ENCODE data around the gene INKA2.

The INKA2 gene
- 1.4 to 5.2 reads per million in 2 experiments for total RNA-seq

GRCh38 chr1:111739194-111739924 is at the start of gene INKA2:
Gene INKA2, minus strand, starts transcription at chr1:111739395. Its CDS starts 153 bp downstream, at chr1:111739242.
- DNase-seq (ENCODE audit: low read depth): peak; percentile 25

DNA sequence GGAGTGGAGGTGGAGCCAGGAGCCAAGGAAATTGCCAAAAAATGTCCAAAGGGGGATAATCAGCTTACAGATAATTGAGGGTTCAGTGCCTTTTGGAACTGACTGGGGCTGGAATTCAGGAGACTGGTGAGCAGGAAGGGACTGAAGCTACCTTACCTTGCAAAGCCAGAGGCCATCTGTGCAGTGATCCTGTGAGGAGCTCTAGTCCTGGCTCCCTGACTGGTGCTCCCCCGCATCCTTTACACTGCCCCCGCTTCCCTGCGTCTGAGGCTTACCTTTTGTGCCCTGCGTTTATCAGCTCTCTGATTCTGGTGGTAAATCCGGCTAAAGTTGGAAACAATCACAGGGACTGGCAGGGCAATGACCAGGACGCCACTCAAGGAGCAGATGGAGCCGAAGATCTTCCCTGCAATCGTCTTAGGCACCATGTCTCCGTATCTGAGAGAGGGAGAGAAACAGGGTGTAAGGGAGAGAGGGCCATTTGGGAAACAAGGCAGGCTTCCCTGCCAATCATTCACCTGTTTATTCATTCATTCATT is 47.5 kb upstream of the INKA2 start:
- DNase-seq (ENCODE audit: low read depth): no peak

GRCh38 chr1:111784273-111784901 is 45.2 kb upstream of the INKA2 start:
- no peak for DNase-seq (ENCODE audit: low read depth)

- no peak for DNase-seq (ENCODE audit: low read depth)
These were observed 40.4 kb upstream of the INKA2 start for GRCh38 chr1:111779546-111779945.

- DNase-seq (ENCODE audit: low read depth): no peak
These were observed 39.4 kb upstream of the INKA2 start for GRCh38 chr1:111778541-111779051.

- no peak for DNase-seq (ENCODE audit: low read depth)
These were observed 38.9 kb upstream of the INKA2 start for GRCh38 chr1:111778066-111778465.

- no peak for DNase-seq (ENCODE audit: low read depth)
These were observed 38.1 kb upstream of the INKA2 start for GRCh38 chr1:111777301-111777700.

DNA sequence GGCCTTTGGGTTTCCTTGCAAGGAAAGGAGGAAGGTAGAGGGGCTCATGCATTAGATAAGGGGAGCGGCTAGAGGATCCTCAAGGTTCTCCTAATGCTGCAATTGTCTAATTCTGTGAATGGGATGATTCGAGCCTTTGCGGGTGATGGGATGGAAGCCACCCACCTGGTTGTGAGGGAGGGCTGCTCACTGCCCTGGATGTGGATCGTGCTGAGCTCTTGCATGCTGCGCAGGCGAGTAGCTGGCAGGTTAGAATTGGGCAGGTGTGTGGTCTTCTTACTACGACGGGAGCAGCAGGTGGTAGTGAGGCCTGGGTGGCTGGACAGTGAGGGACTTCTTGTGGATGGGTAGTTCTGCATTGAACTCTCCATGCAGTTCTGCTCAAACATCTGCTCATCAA is 37.7 kb upstream of the INKA2 start:
- DNase-seq (ENCODE audit: low read depth): no peak

- no peak for DNase-seq (ENCODE audit: low read depth)
These were observed 37.2 kb upstream of the INKA2 start for GRCh38 chr1:111776391-111776790.

DNA sequence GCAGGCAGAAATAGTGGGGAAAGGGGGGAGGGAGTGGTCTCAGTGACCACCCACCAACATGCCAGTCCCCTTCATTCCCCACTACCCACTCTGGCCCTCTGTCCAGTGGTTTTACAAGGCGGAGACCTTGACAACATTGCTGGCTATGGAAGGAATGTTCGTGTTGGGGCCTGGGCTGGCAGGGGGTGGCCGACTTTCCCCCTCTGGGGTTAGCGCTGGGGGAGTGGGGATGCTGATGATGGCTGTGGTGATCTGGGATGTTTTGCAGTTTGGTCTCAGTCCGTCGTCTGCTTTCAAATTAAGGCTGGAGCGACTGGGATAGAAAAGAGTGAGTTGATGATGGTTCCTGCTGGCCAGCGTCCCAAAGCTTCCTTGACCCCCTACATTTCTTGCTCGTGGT is 36.8 kb upstream of the INKA2 start:
- DNase-seq (ENCODE audit: low read depth): no peak

DNA sequence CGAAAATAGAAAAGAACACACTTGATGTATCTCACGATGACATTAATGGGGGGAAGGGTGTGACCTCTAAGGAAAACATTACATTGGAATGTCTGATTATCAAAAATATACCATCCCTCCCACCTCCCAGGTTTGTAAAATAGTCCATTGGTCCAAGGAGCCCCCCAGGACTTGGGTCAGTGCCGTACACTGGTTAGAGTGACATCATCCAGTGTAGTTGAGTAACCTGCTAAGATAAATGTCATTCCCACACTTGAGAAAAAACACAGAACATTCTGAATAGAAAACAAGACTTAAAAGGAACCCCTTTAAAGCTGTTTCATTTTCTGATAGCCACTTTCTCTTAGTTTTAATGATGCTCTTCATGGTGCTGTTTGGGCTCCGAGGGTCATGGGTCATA is 31.7 kb upstream of the INKA2 start:
- no peak for DNase-seq (ENCODE audit: low read depth)

DNA sequence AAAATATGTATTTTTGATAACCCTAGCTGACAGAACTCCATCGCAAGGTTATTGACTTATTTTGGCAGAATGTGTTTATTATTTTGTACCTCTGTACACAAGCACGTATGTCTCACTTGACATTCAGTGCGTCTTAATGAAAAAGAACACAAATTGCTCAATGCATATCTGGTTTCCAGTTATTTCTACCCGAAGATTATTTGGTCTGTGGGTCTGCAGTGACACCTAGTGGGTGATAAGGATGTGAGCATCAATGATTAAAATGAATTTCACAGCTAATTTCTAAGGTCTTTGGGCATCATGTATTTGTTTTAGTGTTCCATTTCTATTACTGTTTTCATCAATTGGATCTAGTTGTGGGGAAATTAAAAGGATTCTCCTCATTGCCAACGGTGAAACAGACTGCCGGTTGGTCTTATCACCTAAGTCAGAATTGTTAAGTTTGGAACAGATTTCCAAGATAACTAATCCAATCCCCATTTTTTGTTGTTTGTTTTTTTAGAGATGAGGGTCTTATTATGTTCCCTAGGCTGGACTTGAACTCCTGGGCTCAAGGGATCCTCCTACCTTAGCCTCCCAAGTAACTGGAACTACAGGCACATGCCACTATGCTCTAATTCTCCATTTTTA is 30.4 kb upstream of the INKA2 start:
- peak; percentile 45 for DNase-seq (ENCODE audit: low read depth)

DNA sequence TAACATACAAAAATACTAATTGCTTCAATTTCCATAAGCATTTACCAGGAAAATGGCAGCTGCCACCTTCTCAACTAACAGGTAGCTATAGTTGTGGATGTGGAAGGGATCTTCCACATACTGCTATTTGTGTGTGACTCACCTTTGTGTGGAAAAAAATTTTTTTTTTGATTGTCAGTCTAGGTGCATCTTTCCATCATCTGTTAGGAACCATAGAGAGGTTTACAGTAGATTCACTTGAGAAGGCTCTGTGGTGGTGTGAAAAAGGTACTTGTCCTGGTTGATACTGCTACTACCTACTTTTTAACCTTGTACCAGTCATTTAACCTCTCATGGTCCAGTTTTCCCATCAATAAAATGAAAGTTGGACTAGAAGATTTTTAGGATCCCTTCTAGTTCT is 29.4 kb upstream of the INKA2 start:
- no peak for DNase-seq (ENCODE audit: low read depth)

DNA sequence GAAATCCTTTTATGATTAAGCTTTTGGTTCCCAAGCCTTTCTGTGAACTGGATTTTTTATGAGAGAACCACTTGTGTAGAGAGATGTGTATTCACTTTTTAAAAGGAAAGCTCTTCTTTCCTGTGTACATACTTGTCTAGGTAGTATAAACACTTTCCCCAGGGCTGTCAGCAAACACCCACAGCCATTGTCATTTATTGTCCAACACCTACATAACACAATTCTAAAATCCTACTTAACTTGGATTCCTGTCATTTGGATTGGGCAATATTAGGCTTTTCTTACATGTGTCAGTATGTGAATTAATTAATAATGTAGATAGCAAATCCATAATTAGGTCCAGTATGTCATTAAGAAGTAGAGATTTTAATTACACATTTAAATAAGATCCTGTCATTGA is 28.8 kb upstream of the INKA2 start:
- no peak for DNase-seq (ENCODE audit: low read depth)

GRCh38 chr1:111762332-111762731 is 23.1 kb upstream of the INKA2 start:
- DNase-seq (ENCODE audit: low read depth): no peak

- DNase-seq (ENCODE audit: low read depth): no peak
These were observed 22.5 kb upstream of the INKA2 start for GRCh38 chr1:111761717-111762116.

DNA sequence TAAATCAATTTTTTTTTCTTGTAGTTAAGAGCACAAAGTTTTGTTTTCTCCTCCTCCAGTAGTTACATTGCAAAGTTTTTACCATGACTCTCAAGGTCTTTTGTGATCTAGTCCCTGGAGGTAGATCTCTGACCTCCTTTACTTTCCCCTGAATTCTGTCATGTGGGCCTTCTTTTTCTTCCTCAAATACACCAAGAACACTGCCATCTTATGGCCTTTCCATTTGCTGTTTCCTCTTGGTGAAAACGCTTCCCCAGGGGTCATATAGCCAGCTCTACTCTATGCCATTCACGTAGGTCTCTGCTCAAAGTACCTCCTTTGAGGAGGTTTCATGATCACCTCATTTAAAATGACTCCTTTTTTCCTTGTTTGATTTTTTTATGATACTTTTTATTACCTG is 19.2 kb upstream of the INKA2 start:
- DNase-seq (ENCODE audit: low read depth): no peak

DNA sequence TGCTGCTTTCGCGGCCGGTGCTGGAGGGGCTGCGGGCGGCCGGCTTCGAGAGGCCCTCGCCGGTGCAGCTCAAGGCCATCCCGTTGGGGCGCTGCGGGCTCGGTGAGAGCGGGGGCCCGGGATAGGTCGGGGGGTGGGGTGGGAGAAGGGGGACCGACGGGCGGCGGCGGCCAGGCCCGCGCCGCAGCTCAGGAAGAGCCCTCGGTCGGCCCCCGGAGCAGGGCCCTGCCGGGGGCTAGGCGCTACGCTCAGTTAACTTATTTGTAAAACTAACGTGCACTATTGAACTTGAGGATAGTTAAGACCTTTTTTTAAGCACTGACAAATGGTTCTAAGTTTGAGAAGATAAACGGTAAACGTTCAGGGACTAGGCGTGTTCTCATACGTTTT is 16.9 kb upstream of the INKA2 start:
- no peak for DNase-seq (ENCODE audit: low read depth)

DNA sequence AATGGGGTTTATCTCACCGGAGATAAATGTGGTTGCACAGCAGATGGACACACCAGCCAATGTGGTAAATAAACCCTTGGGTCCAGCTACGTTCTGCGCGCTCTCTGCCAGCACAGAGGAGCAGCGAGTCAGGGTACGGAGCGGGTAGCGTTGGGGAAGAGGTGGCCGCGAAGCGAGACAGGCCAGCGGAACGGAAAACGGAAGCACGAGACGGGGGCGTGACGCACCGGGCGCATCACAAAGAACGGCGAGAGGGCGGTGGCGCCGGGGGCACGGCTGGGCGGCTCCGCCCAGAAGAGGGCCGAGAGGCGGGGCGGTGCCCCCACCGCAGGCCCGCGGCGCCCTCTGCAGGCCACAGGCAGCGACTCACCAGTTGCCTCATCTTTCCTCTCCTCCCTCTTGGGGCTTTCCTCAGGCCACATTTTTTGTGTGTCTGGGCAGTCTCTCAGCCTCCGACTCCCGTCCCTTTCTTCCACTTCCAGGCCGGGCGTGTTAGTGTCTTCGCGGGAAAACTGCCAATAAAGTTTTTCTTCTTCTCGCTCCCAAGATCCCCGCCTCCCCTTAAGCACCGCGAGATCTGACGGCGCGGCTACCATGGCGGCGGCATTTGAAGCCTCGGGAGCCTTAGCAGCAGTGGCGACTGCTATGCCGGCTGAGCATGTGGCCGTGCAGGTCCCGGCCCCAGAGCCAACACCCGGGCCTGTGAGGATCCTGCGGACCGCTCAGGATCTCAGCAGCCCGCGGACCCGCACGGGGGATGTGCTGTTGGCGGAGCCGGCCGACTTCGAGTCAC is 16.3 kb upstream of the INKA2 start, which contains the start of gene DDX20:
TSS of gene DDX20 (plus strand) at position 571 of the 793 bp plus-strand sequence. CDS start at position 595, 24 bp downstream.
- DNase-seq (ENCODE audit: low read depth): peak; percentile 92

- DNase-seq (ENCODE audit: low read depth): peak; percentile 6
These were observed 15.8 kb upstream of the INKA2 start for GRCh38 chr1:111754984-111755330.

- DNase-seq (ENCODE audit: low read depth): no peak
These were observed 12.8 kb upstream of the INKA2 start for GRCh38 chr1:111751906-111752575.
